SK-N-SH (cell line): Measurements from ENCODE around the gene CLEC16A. TPM values are rescaled to one million over a fixed set of nuclear protein-coding genes. Genes with fewer than 3 reads are reported as not detected.
A peak's percentile ranks its signal among the peaks of the same experiment; 100 is the strongest.

Experiments used
- CTCF ChIA-PET: fragments of 300-600, 350-600 bp; formaldehyde crosslinking; extraction: SDS; loops from one replicate; lab custom pipeline; 2021; lab: Yijun Ruan, JAX
- POLR2A ChIA-PET: fragments of 350-600 bp; sonication (Branson Sonifier 250); formaldehyde crosslinking; extraction: SDS; loops from one replicate; lab custom pipeline; 2020; ENCODE audit warnings: antibody characterized with exemption, inconsistent platforms; lab: Yijun Ruan, JAX
- DNase-seq: peaks from one replicate; pipeline ENCODE4 v3.0.0; 2012
- H2AFZ ChIP-seq: fragments of 200-600 bp; sonication (generic); 2 replicates; pipeline ENCODE4 v1.8.1; 2016; ENCODE audit warnings: antibody characterized with exemption, mild to moderate bottlenecking, low read depth
- H3F3A ChIP-seq: fragments of 200-600 bp; sonication (generic); replicated peaks from 2 replicates; pipeline ENCODE3; 2016; ENCODE audit warnings: antibody characterized with exemption, mild to moderate bottlenecking; ENCODE audit not compliant: insufficient read depth
- H3K27ac ChIP-seq, 2 experiments: fragments of 200-500 bp in 1 of 2; fragments of 200-600 bp in 1 of 2; sonication (Bioruptor generic) in 1 of 2; sonication (generic), shearing (Covaris generic) in 1 of 2; 2 replicates each; pipeline versions ENCODE4 v1.5.1 to v1.6.1; 2014 to 2016; ENCODE audit warnings: low read depth in 2 of 2, inconsistent platforms in 1 of 2, low read length in 1 of 2, mild to moderate bottlenecking in 1 of 2, mixed read lengths in 1 of 2
- H3K27me3 ChIP-seq: fragments of 200-600 bp; sonication (generic), shearing (Covaris generic); 2 replicates; pipeline ENCODE4 v1.6.1; 2016; ENCODE audit warnings: mixed run types; ENCODE audit not compliant: insufficient read depth
- H3K36me3 ChIP-seq, 2 experiments: fragments of 200-500 bp in 1 of 2; fragments of 200-600 bp in 1 of 2; sonication (Bioruptor generic) in 1 of 2; sonication (generic) in 1 of 2; replicated peaks in 1 of 2; 2 replicates each; pipeline versions ENCODE3 to v1.5.1; 2014 to 2016; ENCODE audit warnings: low read length in 1 of 2, mild to moderate bottlenecking in 1 of 2; ENCODE audit not compliant: insufficient read depth in 2 of 2, control insufficient read depth in 1 of 2
- H3K4me1 ChIP-seq, 2 experiments: fragments of 200-500 bp in 1 of 2; fragments of 200-600 bp in 1 of 2; sonication (Bioruptor generic) in 1 of 2; sonication (generic), shearing (Covaris generic) in 1 of 2; 2 replicates each; pipeline versions ENCODE4 v1.5.1 to v1.6.1; 2014 to 2016; ENCODE audit warnings: low read depth in 1 of 2, low read length in 1 of 2, mixed run types in 1 of 2; ENCODE audit not compliant: insufficient read depth in 2 of 2, control insufficient read depth in 1 of 2
- H3K4me2 ChIP-seq: fragments of 200-600 bp; sonication (generic), shearing (Covaris generic); 2 replicates; pipeline ENCODE4 v1.6.1; 2017; ENCODE audit warnings: mixed run types
- H3K4me3 ChIP-seq, 2 experiments: fragments of 200-500 bp in 1 of 2; fragments of 200-600 bp in 1 of 2; sonication (Bioruptor generic) in 1 of 2; sonication (generic), shearing (Covaris generic) in 1 of 2; 2 replicates each; pipeline versions ENCODE4 v1.5.1 to v1.8.1; 2014 to 2016; ENCODE audit warnings: low read depth in 2 of 2, inconsistent platforms in 1 of 2, low read length in 1 of 2, mild to moderate bottlenecking in 1 of 2, mixed read lengths in 1 of 2, moderate library complexity in 1 of 2
- H3K79me2 ChIP-seq: fragments of 200-600 bp; sonication (generic); 2 replicates; pipeline ENCODE4 v1.8.1; 2017; ENCODE audit warnings: mild to moderate bottlenecking; ENCODE audit not compliant: insufficient read depth
- H3K9ac ChIP-seq: fragments of 200-600 bp; sonication (generic); 2 replicates; pipeline ENCODE4 v1.6.1; 2017; ENCODE audit warnings: mixed run types
- H3K9me2 ChIP-seq: fragments of 200-600 bp; sonication (generic); 2 replicates; pipeline ENCODE4 v1.6.1; 2017; ENCODE audit warnings: mixed run types
- H3K9me3 ChIP-seq: fragments of 200-600 bp; sonication (generic); 2 replicates; pipeline ENCODE4 v1.6.1; 2017; ENCODE audit warnings: mixed run types, mild to moderate bottlenecking, moderate library complexity
- H4K20me1 ChIP-seq: fragments of 200-600 bp; sonication (generic); 2 replicates; pipeline ENCODE4 v1.6.1; 2017; ENCODE audit warnings: mild to moderate bottlenecking, mixed run types; ENCODE audit not compliant: insufficient read depth
- EP300 ChIP-seq, 2 experiments: IDR thresholded peaks; 2 replicates each; pipeline versions ENCODE4 v1.4.0 to v1.6.1; 2012; ENCODE audit warnings: borderline replicate concordance in 1 of 2, low read depth in 1 of 2, low read length in 1 of 2
- EZH2phosphoT487 ChIP-seq: fragments of 200-600 bp; sonication (generic); IDR thresholded peaks from 2 replicates; pipeline ENCODE4 v1.6.1; 2017; ENCODE audit warnings: low read depth, mixed run types, mild to moderate bottlenecking, antibody characterized with exemption, moderate library complexity, borderline replicate concordance
- FOSL2 ChIP-seq: IDR thresholded peaks from 2 replicates; pipeline ENCODE4 v1.4.0; 2012; ENCODE audit warnings: low read depth, mild to moderate bottlenecking, moderate library complexity, borderline replicate concordance
- FOXJ3 ChIP-seq: sonication (generic); formaldehyde crosslinking; IDR thresholded peaks from 2 replicates; pipeline ENCODE4 v1.5.1; 2020; ENCODE audit warnings: mild to moderate bottlenecking, missing genetic modification reagents
- GABPA ChIP-seq: IDR thresholded peaks from 2 replicates; pipeline ENCODE4 v1.4.0; 2012; ENCODE audit warnings: low read depth, mild to moderate bottlenecking
- GATA2 ChIP-seq: sonication (generic); formaldehyde crosslinking; IDR thresholded peaks from 2 replicates; pipeline ENCODE4 v1.5.0; 2020; ENCODE audit warnings: mild to moderate bottlenecking, missing genetic modification reagents
- JUND ChIP-seq: IDR thresholded peaks from 2 replicates; pipeline ENCODE4 v1.4.0; 2012
- MEF2A ChIP-seq: IDR thresholded peaks from 2 replicates; pipeline ENCODE4 v1.4.0; 2012; ENCODE audit warnings: low read depth, borderline replicate concordance
- NFIC ChIP-seq: IDR thresholded peaks from 2 replicates; pipeline ENCODE4 v1.4.0; 2012; ENCODE audit warnings: borderline replicate concordance
- RAD21 ChIP-seq: IDR thresholded peaks from 2 replicates; pipeline ENCODE4 v1.6.1; 2012; ENCODE audit warnings: mild to moderate bottlenecking, low read length
- RCOR1 ChIP-seq: fragments of 150-350 bp; IDR thresholded peaks from 2 replicates; pipeline ENCODE4 v1.6.1; 2017; ENCODE audit warnings: antibody characterized with exemption, low read length
- RFX5 ChIP-seq: IDR thresholded peaks from 2 replicates; pipeline ENCODE4 v1.6.1; 2012; ENCODE audit warnings: mild to moderate bottlenecking, improper control_type of control experiment, low read length
- SIN3A ChIP-seq: IDR thresholded peaks from 2 replicates; pipeline ENCODE4 v1.6.1; 2012; ENCODE audit warnings: low read depth, mild to moderate bottlenecking, low read length, moderate library complexity, borderline replicate concordance
- TEAD4 ChIP-seq: IDR thresholded peaks from 2 replicates; pipeline ENCODE4 v1.4.0; 2012; ENCODE audit warnings: mild to moderate bottlenecking, borderline replicate concordance; ENCODE audit not compliant: insufficient read depth
- WGBS: methylation state at CpG from one replicate; pipeline ENCODE4 v1.1.6; 2017; ENCODE audit warnings: low lambda C conversion rate; 5-methylcytosine and 5-hydroxymethylcytosine counted together
- polyA plus RNA-seq, 3 experiments: library from polyadenylated mRNA; depleted of rRNA; stranded (reverse); fragments of >200 nt; gene quantifications; 2 replicates each; pipeline ENCODE4 v1.2.3, GENCODE V29; 2012

Gene CLEC16A
- polyA plus RNA-seq, 1 of the 3 experiments (the other 2 are of a cell fraction): 13.7 TPM

- H3K79me2 ChIP-seq: no peaks in the 10 kb centered on the region
- no peaks in the 10 kb centered on the region for H4K20me1 ChIP-seq
- H3F3A ChIP-seq: no peaks in the 10 kb centered on the region
- no peaks in the 10 kb centered on the region for H3K9me2 ChIP-seq
- WGBS: 100% methylated on average over 4 of the region's 4 CpGs
- peaks cover 3 to 13% of the 10 kb centered on the region in 2 experiments; a peak in 2 of 4 replicates for H3K4me1 ChIP-seq
- no peak for DNase-seq
- peaks cover 0 to 6% of the 10 kb centered on the region in 2 experiments for H3K36me3 ChIP-seq
- H2AFZ ChIP-seq: no peak overlapping the region
- no peaks in the 10 kb centered on the region for H3K27me3 ChIP-seq
- H3K4me3 ChIP-seq: no peak overlapping the region
- no peaks in the 10 kb centered on the region for H3K9me3 ChIP-seq
- POLR2A ChIA-PET: no interaction called here
- CTCF ChIA-PET: interaction anchor here (1.3 kb wide), 1 partner anchor 142 kb away, joined by 3 read pairs; no protein-coding TSS in a partner anchor
- H3K27ac ChIP-seq: no peak overlapping the region
- no peak overlapping the region for H3K9ac ChIP-seq
- no peak overlapping the region for H3K4me2 ChIP-seq
- TF ChIP-seq EZH2phosphoT487 (no peak), GABPA (no peak), NFIC (0 out of 2 replicates have a peak, but pooled peaks have one; percentile 9), SIN3A (no peak), GATA2 (CRISPR knock-in tag) (0 out of 2 replicates have a peak, but pooled peaks have one; percentile 34)
Observed at GRCh38 chr16:11112723-11113348, 168.5 kb downstream of the CLEC16A start.

GRCh38 chr16:11114366-11115164 lies 170.2 kb downstream of the CLEC16A start:
- Histone ChIP-seq H3K79me2 (no peaks in the 10 kb centered on the region), H3K9me3 (no peaks in the 10 kb centered on the region), H3K36me3 (peaks cover 0 to 9% of the 10 kb centered on the region in 2 experiments), H3K4me1 (peaks cover 3 to 13% of the 10 kb centered on the region in 2 experiments; a peak in 1 of 4 replicates)
- CTCF ChIA-PET: interaction anchor here (0.6 kb wide), 1 partner anchor 84 kb away, joined by 3 read pairs; no protein-coding TSS in a partner anchor
- DNase-seq: no peak
- TF ChIP-seq JUND: no peak
- no peak for TF ChIP-seq RCOR1
- TF ChIP-seq TEAD4: no peak
- TF ChIP-seq GATA2 (CRISPR knock-in tag): no peak
- TF ChIP-seq FOSL2: no peak
- no peak for TF ChIP-seq RAD21
- TF ChIP-seq SIN3A: no peak
- no peak for TF ChIP-seq FOXJ3 (CRISPR knock-in tag)
- no peak for TF ChIP-seq MEF2A
- TF ChIP-seq RFX5: no peak
- no peak for TF ChIP-seq EP300 (IDR thresholded peaks at IDR 0.05; ENCODE audit: borderline replicate concordance in 1 of 2, low read depth in 1 of 2, low read length in 1 of 2)
- TF ChIP-seq, all 33 proteins: peak for 0
- no peak overlapping the region for H3K9ac ChIP-seq
- H3F3A ChIP-seq: peaks cover 10% of the 10 kb centered on the region
- POLR2A ChIA-PET: no interaction called here
- WGBS: 88% methylated on average over 14 of the region's 15 CpGs
- no peaks in the 10 kb centered on the region for H4K20me1 ChIP-seq
- no peak overlapping the region for H2AFZ ChIP-seq
- H3K27me3 ChIP-seq: no peaks in the 10 kb centered on the region
- no peak overlapping the region for H3K4me3 ChIP-seq
- H3K9me2 ChIP-seq: no peaks in the 10 kb centered on the region
- no peak overlapping the region for H3K4me2 ChIP-seq
- H3K27ac ChIP-seq: no peak overlapping the region
